ENCODE results near the gene KEL. TPM values are rescaled to one million over a fixed set of nuclear protein-coding genes. Genes with fewer than 3 reads are reported as not detected.

The KEL gene
- total RNA-seq, 4 donors from 2014 or later, result 0.23 to 0.83 TPM; not detected in 2

- no peak overlapping the region for H3K4me3 ChIP-seq
- no peaks in the 10 kb centered on the region for H3K36me3 ChIP-seq
- no peak overlapping the region for H3K27ac ChIP-seq (replicated peaks in 1 of 4)
- no peak for TF ChIP-seq POLR2AphosphoS5 (IDR thresholded peaks at IDR 0.05)
- TF ChIP-seq EP300 (IDR thresholded peaks at IDR 0.05), result no peak
- TF ChIP-seq CTCF (IDR thresholded peaks at IDR 0.05), result no peak
- TF ChIP-seq POLR2A (IDR thresholded peaks at IDR 0.05; ENCODE audit: low read depth), result no peak
- WGBS, result 68% methylated on average over 6 of the region's 6 CpGs
- no peak for DNase-seq (ENCODE audit: extremely low spot score)
- no peaks in the 10 kb centered on the region for H3K4me1 ChIP-seq
- no peaks in the 10 kb centered on the region for H3K9me3 ChIP-seq
- peaks cover 0 to 10% (median 0%) of the 10 kb centered on the region in 4 donors for H3K27me3 ChIP-seq
- intact Hi-C loops (cut with DNase I), result no loop called here
Observed at GRCh38 chr7:142964502-142965246, 2.5 kb upstream of the KEL start.

GRCh38 chr7:142963993-142964392 lies 1.8 kb upstream of the KEL start:
- Histone ChIP-seq H3K36me3 (no peaks in the 10 kb centered on the region), H3K4me3 (no peak overlapping the region), H3K27ac (replicated peaks in 1 of 4) (no peak overlapping the region), H3K27me3 (peaks cover 0 to 10% (median 0%) of the 10 kb centered on the region in 4 donors), H3K4me1 (no peaks in the 10 kb centered on the region), H3K9me3 (no peaks in the 10 kb centered on the region)
- TF ChIP-seq EP300 (IDR thresholded peaks at IDR 0.05), result no peak
- no peak for TF ChIP-seq CTCF (IDR thresholded peaks at IDR 0.05)
- no peak for TF ChIP-seq POLR2A (IDR thresholded peaks at IDR 0.05; ENCODE audit: low read depth)
- no peak for TF ChIP-seq POLR2AphosphoS5 (IDR thresholded peaks at IDR 0.05)
- DNase-seq (ENCODE audit: extremely low spot score), result no peak
- 81% methylated on average over 2 of the region's 2 CpGs for WGBS
- intact Hi-C loops (cut with DNase I), result no loop called here

- no peak for TF ChIP-seq EP300 (IDR thresholded peaks at IDR 0.05)
- no peak for TF ChIP-seq POLR2AphosphoS5 (IDR thresholded peaks at IDR 0.05)
- TF ChIP-seq CTCF (IDR thresholded peaks at IDR 0.05), result no peak
- TF ChIP-seq POLR2A (IDR thresholded peaks at IDR 0.05; ENCODE audit: low read depth), result no peak
- DNase-seq (ENCODE audit: extremely low spot score), result no peak
- peaks cover 0 to 10% (median 0%) of the 10 kb centered on the region in 4 donors for H3K27me3 ChIP-seq
- no peak overlapping the region for H3K4me3 ChIP-seq
- no peak overlapping the region for H3K27ac ChIP-seq (replicated peaks in 1 of 4)
- H3K9me3 ChIP-seq, result no peaks in the 10 kb centered on the region
- no peaks in the 10 kb centered on the region for H3K4me1 ChIP-seq
- H3K36me3 ChIP-seq, result no peaks in the 10 kb centered on the region
- 20% methylated on average over 1 of the region's 1 CpG for WGBS
- intact Hi-C loops (cut with DNase I), result no loop called here
Observed at GRCh38 chr7:142962991-142963390, 828 bp upstream of the KEL start.

- peaks cover 0 to 10% (median 0%) of the 10 kb centered on the region in 4 donors for H3K27me3 ChIP-seq
- H3K4me1 ChIP-seq, result no peaks in the 10 kb centered on the region
- H3K27ac ChIP-seq (replicated peaks in 1 of 4), result no peak overlapping the region
- DNase-seq (ENCODE audit: extremely low spot score), result no peak
- no peak for TF ChIP-seq POLR2A (IDR thresholded peaks at IDR 0.05; ENCODE audit: low read depth)
- TF ChIP-seq POLR2AphosphoS5 (IDR thresholded peaks at IDR 0.05), result no peak
- no peak for TF ChIP-seq EP300 (IDR thresholded peaks at IDR 0.05)
- TF ChIP-seq CTCF (IDR thresholded peaks at IDR 0.05), result no peak
- 75% methylated on average over 4 of the region's 4 CpGs for WGBS
- no peaks in the 10 kb centered on the region for H3K36me3 ChIP-seq
- intact Hi-C loops (cut with DNase I), result no loop called here
- H3K4me3 ChIP-seq, result no peak overlapping the region
- no peaks in the 10 kb centered on the region for H3K9me3 ChIP-seq
Observed at GRCh38 chr7:142961595-142961972, 579 bp downstream of the KEL start.
